GM21515 (cell line): Measurements from ENCODE around the gene ITPRID1.
"Not testable (repeated sequence)": the region's sequence is repeated elsewhere in the genome, so short reads cannot be mapped to it uniquely, and the experiment has no call there.

Source experiments
- ATAC-seq: cut with Tn5 transposase; IDR thresholded peaks from one replicate; pipeline ENCODE4 v1.9.1; 2021; ENCODE audit not compliant: unreplicated experiment

ITPRID1 gene

GRCh38 chr7:31513790-31514189 lies at the start of gene ITPRID1:
Gene ITPRID1 (plus strand): TSS chr7:31514090. CDS start chr7:31553025, 38,935 bp downstream.
- ATAC-seq = no peak

GRCh38 chr7:31464601-31465000 lies 49.3 kb upstream of the ITPRID1 start:
- no peak for ATAC-seq

DNA sequence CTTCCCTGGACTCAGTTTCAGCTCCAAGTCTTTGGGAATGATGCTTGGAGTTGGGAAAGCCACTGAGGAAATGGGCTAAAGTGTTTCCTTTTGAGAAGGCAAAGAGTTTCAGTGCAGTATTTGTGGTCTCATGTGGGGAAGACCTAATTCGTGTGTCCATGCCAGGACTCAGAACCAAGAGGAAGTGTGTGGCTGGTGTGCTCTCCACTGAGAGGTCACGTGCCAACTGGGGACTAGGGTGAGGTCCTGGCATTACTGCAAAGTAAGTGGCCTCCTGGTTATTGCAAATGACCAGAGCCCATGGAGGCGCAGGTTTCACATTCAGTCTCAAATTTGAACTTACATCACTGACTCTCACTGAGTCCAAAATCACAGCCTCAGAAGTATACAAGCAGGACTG lies 48.6 kb upstream of the ITPRID1 start:
- ATAC-seq = no peak

DNA sequence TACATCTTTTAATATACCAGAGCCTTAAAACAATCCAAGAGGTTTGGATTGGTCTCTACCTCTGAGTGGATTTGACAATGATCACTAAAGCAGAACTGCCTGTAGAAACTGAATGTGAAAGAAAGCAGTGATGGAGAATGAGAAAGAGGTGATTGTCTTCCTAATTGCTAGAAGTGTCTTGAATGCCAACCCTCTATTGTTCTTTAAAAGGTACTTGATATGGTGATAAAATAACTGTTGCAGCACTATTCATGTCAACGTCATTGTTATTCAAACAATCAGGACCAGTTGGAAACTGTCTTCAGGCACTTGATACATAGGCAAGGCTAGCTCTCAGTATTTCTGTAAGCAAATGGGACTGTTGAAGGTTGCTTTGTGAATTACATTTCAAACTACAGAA lies 47.9 kb upstream of the ITPRID1 start:
- ATAC-seq = no peak

GRCh38 chr7:31470883-31471282 lies 43.0 kb upstream of the ITPRID1 start:
- not testable (repeated sequence) for ATAC-seq

DNA sequence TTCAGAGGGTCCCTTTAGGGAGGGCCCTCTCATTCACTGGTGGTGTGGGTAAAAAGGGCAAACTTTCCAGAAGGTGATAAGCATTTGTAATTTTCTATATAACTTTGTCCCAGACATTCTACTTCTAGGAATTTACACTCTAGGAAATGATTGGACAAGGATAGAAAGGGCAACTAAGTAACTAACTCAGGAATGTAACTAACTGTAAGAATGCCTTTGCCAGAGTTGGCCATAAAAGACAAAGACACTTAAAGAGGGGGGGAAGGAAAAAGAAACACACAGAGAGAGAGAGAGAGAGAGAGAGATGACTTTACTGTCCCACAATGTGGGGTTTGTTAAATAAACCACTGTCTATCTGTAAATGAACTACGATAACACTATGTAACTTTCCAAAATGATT lies 38.5 kb upstream of the ITPRID1 start:
- no peak for ATAC-seq

- ATAC-seq = no peak
Observed at GRCh38 chr7:31476073-31476745, 37.7 kb upstream of the ITPRID1 start.

DNA sequence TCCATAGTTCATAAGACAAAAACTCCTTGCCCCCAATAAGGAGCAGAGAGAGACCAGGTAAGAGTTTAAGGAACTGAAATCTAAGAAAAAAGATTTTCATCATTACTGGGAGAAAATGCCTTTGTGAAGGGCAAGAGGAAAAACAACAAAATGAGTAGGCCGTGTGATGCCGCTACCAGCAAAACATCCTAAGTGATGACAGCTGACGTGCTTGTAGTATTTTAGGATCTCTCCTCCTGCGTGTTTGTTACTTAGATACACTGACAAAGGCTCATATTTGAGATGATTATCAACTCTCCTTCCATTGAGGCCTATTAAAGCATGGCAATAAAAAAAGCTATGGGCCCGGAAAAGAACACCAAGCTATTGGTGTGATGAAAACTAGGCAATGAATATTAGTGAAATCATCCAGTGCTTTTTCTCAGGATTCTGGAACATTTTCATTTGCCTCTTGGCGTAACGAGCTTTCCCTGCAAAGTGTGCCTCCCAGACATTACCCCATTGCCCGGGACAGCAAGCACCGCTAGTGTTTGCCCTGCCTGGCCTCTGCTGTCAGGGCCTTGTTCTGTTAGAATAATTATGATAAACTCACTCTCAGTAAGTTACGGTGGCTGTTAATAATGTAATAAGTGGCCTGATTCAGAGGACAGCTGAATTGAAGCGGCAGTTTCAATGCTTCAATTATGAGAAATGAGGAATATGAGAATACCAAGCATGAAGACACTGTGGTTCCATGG lies 36.8 kb upstream of the ITPRID1 start:
- no peak for ATAC-seq

DNA sequence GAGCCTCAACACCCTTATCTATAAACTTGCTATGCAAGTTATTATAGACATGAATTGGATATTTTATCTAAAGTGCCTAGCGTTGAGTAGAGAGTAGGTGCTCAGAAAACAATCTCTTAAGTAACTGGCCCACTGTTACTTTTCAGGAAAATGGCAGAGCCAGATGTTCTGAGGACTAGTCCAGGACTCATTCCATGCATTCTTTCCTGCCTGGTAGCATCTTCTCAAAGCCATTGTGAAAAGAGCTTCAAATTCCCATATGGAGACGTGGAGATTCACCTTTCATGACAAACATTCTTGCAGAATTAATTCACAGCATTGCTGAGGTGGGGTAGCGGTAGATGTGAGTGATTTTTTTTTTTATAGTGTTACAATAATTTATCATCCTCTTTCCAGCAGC lies 35.9 kb upstream of the ITPRID1 start:
- ATAC-seq = no peak

DNA sequence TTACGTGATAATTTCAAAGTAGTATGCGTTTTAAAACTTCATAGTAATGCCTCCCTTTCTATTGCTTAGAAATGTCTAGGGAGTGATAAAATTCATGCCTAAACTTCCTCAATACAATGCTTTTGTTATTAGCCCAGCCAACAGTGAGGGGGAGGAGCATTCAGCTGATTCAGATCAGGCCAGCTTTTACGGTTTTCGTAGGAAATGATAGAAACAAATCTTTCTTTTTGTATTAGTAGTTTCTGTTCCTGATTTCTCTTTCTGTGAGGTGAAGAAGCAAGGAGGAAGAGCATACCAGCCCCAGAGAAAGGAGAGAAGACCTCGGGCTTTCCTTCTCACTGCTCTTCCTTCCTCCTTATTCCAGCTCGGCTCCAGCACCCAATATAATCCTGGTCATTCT lies 35.2 kb upstream of the ITPRID1 start:
- ATAC-seq = peak; percentile 84

GRCh38 chr7:31487071-31487470 lies 26.8 kb upstream of the ITPRID1 start:
- no peak for ATAC-seq

GRCh38 chr7:31487476-31487875 lies 26.4 kb upstream of the ITPRID1 start:
- ATAC-seq = no peak

- ATAC-seq = peak; percentile 99
Observed at GRCh38 chr7:31488562-31489203, 25.2 kb upstream of the ITPRID1 start.

- no peak for ATAC-seq
Observed at GRCh38 chr7:31490796-31491314, 23.0 kb upstream of the ITPRID1 start.

GRCh38 chr7:31492086-31492485 lies 21.8 kb upstream of the ITPRID1 start:
- no peak for ATAC-seq

- no peak for ATAC-seq
Observed at GRCh38 chr7:31493714-31494181, 20.1 kb upstream of the ITPRID1 start.

DNA sequence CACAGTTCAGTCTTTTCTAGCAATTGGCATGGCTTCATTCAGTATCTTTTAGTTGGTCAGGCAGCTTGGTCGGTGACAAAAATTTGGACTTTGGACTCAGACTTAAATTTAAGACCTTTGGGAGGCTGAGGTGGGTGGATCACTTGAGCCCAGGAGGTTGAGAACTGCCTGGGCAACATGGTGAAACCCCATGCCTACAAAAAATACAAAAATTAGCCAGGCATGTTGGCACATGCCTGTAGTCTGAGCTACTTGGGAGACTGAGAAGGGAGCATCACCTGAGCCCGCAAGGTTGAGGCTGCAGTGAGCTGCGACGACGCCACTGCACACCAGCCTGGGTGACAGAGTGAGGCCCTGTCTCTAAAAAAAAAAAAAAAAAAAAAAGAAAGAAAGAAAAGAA lies 19.5 kb upstream of the ITPRID1 start:
- no peak for ATAC-seq

GRCh38 chr7:31495653-31496052 lies 18.2 kb upstream of the ITPRID1 start:
- ATAC-seq = no peak

- no peak for ATAC-seq
Observed at GRCh38 chr7:31497516-31497915, 16.4 kb upstream of the ITPRID1 start.

DNA sequence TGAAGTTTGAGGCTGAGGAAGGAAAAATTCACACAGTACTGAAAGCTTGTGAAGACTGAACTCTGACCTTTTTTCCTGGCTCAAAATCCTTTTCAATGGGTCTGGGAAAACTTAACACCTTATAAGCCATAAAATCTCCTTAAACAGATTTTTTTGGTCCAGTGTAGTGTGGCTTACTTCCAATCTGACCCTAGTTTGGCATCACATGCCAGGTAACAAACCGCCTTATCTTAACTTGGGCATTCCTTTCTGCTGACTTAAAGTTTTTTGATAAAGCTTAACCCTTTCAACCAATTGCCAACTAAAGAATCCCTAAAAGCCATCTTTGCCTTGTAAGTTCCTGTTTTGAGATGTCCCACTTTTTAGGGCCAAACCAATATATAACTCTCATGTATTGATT lies 13.2 kb upstream of the ITPRID1 start:
- no peak for ATAC-seq

- ATAC-seq = no peak
Observed at GRCh38 chr7:31508823-31509222, 5.1 kb upstream of the ITPRID1 start.

GRCh38 chr7:31512166-31512565 lies 1.7 kb upstream of the ITPRID1 start:
- ATAC-seq = no peak
